ENCODE results near the gene GRK5.
A peak's percentile ranks its signal among the peaks of the same experiment; 100 is the strongest.

GRK5 gene

GRCh38 chr10:119290301-119291048, 83.1 kb downstream of the GRK5 start:
- H3K36me3 ChIP-seq (ENCODE audit: insufficient read depth, low read length) = no peaks in the 10 kb centered on the region
- H3K4me1 ChIP-seq (ENCODE audit: insufficient read depth, low read length, poor library complexity, severe bottlenecking) = peaks cover 42% of the 10 kb centered on the region
- H3F3A ChIP-seq (ENCODE audit: low read depth) = no peaks in the 10 kb centered on the region
- TF ChIP-seq CTCF (conservative IDR thresholded peaks at IDR 0.05; ENCODE audit: low read length) = 0 out of 2 replicates have a peak, but pooled peaks have one; percentile 15
- TF ChIP-seq EZH2phosphoT487 (IDR thresholded peaks at IDR 0.05; ENCODE audit: borderline replicate concordance) = no peak
- H3K79me2 ChIP-seq (ENCODE audit: insufficient read depth, low read length) = no peaks in the 10 kb centered on the region; the same call in 1 of the 2 replicates
- no peak overlapping the region for H3K4me2 ChIP-seq (ENCODE audit: low read depth, low read length, poor library complexity, severe bottlenecking)
- H3K9me2 ChIP-seq (replicated peaks; ENCODE audit: low read depth, low read length) = no peaks in the 10 kb centered on the region
- no peak overlapping the region for H3K9ac ChIP-seq (ENCODE audit: low read depth, low read length, poor library complexity, severe bottlenecking)
- no peak overlapping the region for H3K4me3 ChIP-seq (ENCODE audit: low read length, poor library complexity, severe bottlenecking)
- no peak overlapping the region for H2AFZ ChIP-seq (ENCODE audit: low read length)
- H3K27me3 ChIP-seq (ENCODE audit: insufficient read depth, low read length, poor library complexity, severe bottlenecking) = no peaks in the 10 kb centered on the region
- H4K20me1 ChIP-seq (ENCODE audit: insufficient read depth, low read length, poor library complexity, severe bottlenecking) = no peaks in the 10 kb centered on the region
- no peaks in the 10 kb centered on the region for H3K9me3 ChIP-seq (ENCODE audit: insufficient read depth, low read depth, low read length)

- Histone ChIP-seq H3K4me2 (ENCODE audit: low read depth, low read length, poor library complexity, severe bottlenecking) (no peak overlapping the region), H3K9me2 (replicated peaks; ENCODE audit: low read depth, low read length) (no peaks in the 10 kb centered on the region), H3F3A (ENCODE audit: low read depth) (no peaks in the 10 kb centered on the region), H3K9ac (ENCODE audit: low read depth, low read length, poor library complexity, severe bottlenecking) (no peak overlapping the region), H4K20me1 (ENCODE audit: insufficient read depth, low read length, poor library complexity, severe bottlenecking) (no peaks in the 10 kb centered on the region), H2AFZ (ENCODE audit: low read length) (no peak overlapping the region), H3K79me2 (ENCODE audit: insufficient read depth, low read length) (no peaks in the 10 kb centered on the region; the same call in 1 of the 2 replicates), H3K4me3 (ENCODE audit: low read length, poor library complexity, severe bottlenecking) (no peak overlapping the region), H3K27me3 (ENCODE audit: insufficient read depth, low read length, poor library complexity, severe bottlenecking) (no peaks in the 10 kb centered on the region), H3K36me3 (ENCODE audit: insufficient read depth, low read length) (no peaks in the 10 kb centered on the region), H3K4me1 (ENCODE audit: insufficient read depth, low read length, poor library complexity, severe bottlenecking) (peaks cover 33% of the 10 kb centered on the region), H3K9me3 (ENCODE audit: insufficient read depth, low read depth, low read length) (no peaks in the 10 kb centered on the region)
- TF ChIP-seq EZH2phosphoT487 (IDR thresholded peaks at IDR 0.05; ENCODE audit: borderline replicate concordance) (no peak), CTCF (conservative IDR thresholded peaks at IDR 0.05; ENCODE audit: low read length) (no peak)
Measured at GRCh38 chr10:119291223-119291900, 84.0 kb downstream of the GRK5 start.

- no peaks in the 10 kb centered on the region for H3K27me3 ChIP-seq (ENCODE audit: insufficient read depth, low read length, poor library complexity, severe bottlenecking)
- H3K79me2 ChIP-seq (ENCODE audit: insufficient read depth, low read length) = no peaks in the 10 kb centered on the region; the same call in 1 of the 2 replicates
- no peaks in the 10 kb centered on the region for H3K9me3 ChIP-seq (ENCODE audit: insufficient read depth, low read depth, low read length)
- H3F3A ChIP-seq (ENCODE audit: low read depth) = no peaks in the 10 kb centered on the region
- H3K4me3 ChIP-seq (ENCODE audit: low read length, poor library complexity, severe bottlenecking) = no peak overlapping the region
- no peak overlapping the region for H2AFZ ChIP-seq (ENCODE audit: low read length)
- H3K9me2 ChIP-seq (replicated peaks; ENCODE audit: low read depth, low read length) = no peaks in the 10 kb centered on the region
- TF ChIP-seq EZH2phosphoT487 (IDR thresholded peaks at IDR 0.05; ENCODE audit: borderline replicate concordance) = no peak
- no peak for TF ChIP-seq CTCF (conservative IDR thresholded peaks at IDR 0.05; ENCODE audit: low read length)
- peaks cover 23% of the 10 kb centered on the region for H3K4me1 ChIP-seq (ENCODE audit: insufficient read depth, low read length, poor library complexity, severe bottlenecking)
- H4K20me1 ChIP-seq (ENCODE audit: insufficient read depth, low read length, poor library complexity, severe bottlenecking) = no peaks in the 10 kb centered on the region
- H3K9ac ChIP-seq (ENCODE audit: low read depth, low read length, poor library complexity, severe bottlenecking) = no peak overlapping the region
- no peak overlapping the region for H3K4me2 ChIP-seq (ENCODE audit: low read depth, low read length, poor library complexity, severe bottlenecking)
- H3K36me3 ChIP-seq (ENCODE audit: insufficient read depth, low read length) = no peaks in the 10 kb centered on the region
Measured at GRCh38 chr10:119292968-119293760, 85.8 kb downstream of the GRK5 start.

Measured in Loucy (cell line).